HG03103 (cell line): Measurements from ENCODE around the gene CILP.
"Not testable (repeated sequence)": the region's sequence is repeated elsewhere in the genome, so short reads cannot be mapped to it uniquely, and the experiment has no call there.

Source experiments
- ATAC-seq: cut with Tn5 transposase; IDR thresholded peaks from one replicate; pipeline ENCODE4 v1.9.1; 2021; ENCODE audit warnings: low read depth; ENCODE audit not compliant: unreplicated experiment

CILP gene

DNA sequence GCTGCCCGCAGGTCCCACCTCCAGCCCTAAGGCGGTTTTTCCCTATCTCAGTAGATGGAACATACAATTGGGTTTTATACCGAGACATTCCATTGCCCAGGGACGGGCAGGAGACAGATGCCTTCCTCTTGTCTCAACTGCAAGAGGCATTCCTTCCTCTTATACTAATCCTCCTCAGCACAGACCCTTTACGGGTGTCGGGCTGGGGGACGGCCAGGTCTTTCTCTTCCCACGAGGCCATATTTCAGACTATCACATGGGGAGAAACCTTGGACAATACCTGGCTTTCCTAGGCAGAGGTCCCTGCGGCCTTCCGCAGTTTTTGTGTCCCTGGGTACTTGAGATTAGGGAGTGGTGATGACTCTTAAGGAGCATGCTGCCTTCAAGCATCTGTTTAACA is 15.6 kb upstream of the CILP start:
- ATAC-seq = not testable (repeated sequence)

DNA sequence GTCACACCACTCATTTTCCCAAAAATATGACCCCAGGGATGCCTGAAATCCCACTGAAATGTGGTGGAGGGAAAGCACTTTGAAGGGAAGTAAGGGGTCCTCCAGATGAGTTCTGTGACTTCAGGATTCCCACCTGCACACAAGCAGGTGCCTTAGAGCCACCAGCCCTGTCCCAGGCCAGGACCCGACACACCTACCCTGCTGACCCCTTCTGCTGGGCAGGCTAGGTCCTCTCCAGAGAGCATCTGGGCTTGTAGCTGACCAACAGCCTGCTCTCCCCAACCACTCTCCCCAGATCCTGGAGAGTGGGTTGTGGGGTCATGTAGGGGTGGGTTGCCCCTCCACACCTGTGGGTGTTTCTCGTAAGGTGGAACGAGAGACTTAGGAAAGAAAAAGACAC is 14.9 kb upstream of the CILP start:
- ATAC-seq = no peak

DNA sequence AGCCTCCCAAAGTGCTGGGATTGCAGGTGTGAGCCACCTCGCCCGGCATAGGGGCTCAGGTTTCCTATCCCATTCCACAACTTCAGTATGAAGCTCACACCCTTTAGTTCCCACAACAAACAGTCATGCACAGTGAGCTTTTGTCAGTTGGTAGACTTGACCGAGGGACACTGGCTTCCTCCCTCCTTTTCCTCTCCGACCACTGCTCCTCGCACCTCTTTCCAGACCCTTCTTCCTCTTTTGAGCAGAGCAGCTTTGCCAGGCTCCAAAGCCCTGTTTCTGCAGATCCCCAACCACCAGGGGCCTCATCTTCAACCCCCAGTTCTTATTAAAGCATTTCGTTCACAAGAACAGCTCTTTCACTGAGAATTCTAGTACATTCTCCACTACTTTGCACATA is 12.7 kb upstream of the CILP start:
- ATAC-seq = no peak

DNA sequence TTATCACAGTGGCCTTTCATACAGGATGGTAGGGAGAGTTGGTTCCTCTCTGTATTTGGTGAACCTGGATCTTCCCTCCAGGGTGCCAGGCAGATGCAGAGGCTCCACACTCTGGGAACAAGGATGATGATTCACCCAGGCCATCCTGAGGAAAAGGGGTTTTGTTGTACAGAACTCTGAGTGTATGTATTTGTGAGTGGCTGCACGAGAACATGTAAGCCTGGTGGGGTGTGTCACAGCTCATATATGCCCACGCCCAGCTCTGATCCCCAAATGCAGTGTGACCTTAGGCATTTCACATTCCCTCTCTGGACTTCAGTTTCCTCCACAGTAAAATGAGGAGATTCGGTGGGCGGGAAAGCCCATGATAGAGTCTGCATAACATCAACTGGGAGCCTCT is 11.6 kb upstream of the CILP start:
- no peak for ATAC-seq

DNA sequence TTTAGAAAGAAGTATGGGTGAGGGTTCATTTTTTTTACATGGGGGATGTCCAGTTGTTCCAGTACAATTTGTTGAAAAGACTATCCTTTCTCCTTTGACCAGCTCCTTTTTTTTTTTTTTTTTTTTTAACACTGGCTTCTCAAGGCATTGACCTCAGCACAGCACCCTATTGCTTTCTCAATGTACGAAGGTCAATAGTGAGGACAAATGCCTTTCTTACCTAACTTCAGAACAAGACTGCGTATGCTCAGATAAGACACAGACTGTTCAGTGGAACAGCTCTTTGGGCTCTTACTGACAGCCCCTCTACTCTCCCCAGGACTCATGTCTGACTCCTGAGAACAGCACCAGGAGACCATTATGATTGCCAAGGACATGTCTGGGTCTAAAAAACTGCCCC is 10.4 kb upstream of the CILP start:
- ATAC-seq = no peak

DNA sequence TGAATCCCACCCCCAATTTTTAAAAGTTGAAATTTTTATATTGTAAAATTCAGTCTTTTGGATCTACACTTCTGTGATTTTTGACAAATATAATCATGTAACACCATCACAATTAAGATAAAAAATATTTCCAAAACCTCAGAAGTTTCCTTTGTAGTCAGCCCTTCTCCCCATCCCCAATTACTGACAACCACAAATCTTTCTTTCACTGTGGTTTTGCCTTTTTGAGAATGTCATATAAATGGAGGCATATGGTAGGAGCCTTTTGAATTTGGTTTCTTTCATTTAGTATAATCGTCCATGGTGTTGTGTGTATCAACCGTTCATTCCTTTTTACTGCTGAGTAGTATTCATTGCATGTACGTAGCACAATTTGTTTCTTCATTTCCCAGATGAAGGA is 7.9 kb upstream of the CILP start:
- ATAC-seq = no peak

DNA sequence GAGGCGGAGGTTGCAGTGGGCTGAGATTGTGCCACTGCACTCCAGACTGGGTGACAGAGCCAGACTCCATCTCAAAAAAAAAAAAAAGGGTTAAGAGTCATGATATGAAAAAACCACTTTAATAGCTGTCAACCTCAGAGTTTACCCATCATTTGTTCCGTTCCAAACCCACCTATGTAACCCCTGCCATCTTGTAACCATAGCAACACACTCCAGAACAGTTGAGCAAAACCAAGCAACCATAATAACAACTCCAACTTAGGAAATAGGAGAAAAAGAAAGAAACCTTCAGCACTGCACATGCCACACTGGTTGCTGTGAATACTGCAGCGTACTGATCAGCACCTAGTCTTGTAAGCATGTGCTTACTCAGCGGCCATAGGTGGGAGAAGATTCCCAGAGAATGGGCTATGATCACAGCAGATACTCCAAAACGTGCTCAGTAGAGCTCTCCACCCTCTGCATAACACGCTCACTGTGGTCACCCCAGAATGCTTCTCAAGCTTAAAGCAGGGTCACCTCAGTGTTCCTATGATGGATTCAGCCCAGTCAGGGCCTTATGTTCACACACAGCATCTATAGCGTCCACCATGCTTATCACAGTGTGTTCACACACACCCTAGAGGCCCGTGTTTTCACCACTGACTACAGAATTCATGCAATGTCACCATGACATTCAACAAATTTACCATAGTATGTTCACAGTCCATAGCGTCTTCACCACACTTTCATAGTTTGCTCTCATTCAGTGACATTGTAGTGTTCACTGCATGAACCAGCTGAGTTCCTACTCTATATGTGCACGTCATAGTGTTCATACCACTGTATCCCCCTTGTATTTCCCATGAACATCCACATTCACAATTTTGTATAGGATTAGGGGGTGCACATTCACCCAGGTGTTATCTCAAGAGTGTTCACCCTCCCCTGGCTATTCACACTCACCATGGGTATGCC is 6.5 kb upstream of the CILP start:
- ATAC-seq = no peak

DNA sequence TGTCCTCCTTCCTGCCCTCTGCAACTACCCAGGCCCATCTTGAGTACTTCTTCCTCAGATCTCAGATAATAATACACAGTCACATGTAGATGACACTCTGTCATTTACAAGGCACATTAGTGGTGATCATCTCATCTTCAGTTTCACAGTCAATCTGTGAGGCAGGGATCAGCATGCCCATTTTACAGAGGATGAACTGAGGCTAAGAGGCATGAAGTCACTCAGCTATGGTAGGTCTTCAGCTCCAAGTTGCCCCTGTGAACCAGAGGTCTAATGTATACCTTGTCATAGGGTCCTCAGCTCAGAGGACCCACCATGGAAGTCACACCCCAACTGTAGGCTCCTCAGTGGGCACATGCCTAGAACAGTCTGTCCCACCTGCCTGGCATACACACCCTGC is 4.2 kb upstream of the CILP start:
- no peak for ATAC-seq

DNA sequence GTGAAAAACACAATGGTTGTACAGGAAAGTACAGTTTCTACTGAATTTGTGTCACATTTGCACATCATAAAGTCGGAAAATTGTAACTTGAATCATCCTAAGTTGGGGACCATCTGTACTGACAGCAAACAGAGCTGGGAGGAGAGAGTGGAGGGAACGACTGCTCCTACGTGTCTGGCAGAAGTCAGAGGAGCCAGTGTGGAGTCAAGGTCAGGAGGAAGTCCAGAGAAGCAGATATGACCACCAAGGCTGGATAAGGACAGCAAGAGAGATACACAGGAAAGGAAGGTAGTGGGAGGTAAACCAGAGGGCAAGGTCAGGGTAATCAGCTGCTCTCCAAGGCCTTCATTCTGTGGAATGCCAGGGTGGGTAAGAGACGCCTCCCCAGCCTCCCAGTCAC is 2.7 kb upstream of the CILP start:
- ATAC-seq = no peak

DNA sequence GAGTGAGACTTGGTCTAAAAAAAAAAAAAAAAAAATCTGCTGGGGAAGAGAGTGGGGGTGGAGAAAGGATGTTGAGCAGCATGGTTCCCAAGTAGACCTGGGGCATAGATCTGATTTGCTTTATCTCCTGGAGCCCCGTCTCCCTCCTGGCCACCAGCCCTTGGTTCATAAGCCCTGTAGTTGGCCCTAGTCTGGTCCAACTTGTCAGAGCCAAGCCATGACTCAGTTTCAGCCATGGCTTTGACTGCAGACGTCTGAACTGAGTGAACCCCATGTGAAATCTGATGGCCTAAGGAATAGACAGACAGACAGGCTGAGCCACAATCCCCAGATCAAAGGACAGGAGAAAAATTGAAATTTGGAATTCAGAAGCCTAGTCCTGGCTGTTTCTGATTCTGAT is 2.0 kb upstream of the CILP start:
- no peak for ATAC-seq

DNA sequence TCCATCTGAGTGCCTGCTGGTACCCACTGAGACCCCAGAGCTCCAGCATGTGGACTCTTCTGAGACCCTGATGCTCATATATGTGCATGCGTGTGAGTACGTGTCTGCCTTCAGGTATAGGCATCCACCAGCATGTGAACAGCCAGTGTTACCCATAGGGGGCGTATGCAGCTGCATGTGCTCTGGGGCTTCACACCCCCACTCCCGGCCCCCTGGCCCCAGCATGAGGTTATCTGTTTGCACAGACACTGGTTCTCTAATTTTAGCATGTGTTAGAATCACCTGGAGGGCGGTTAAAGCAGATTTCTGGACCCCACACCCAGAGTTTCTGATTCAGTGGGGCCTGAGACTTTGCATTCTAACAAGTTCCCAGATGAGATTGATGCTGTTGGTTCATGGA is 824 bp upstream of the CILP start:
- no peak for ATAC-seq

DNA sequence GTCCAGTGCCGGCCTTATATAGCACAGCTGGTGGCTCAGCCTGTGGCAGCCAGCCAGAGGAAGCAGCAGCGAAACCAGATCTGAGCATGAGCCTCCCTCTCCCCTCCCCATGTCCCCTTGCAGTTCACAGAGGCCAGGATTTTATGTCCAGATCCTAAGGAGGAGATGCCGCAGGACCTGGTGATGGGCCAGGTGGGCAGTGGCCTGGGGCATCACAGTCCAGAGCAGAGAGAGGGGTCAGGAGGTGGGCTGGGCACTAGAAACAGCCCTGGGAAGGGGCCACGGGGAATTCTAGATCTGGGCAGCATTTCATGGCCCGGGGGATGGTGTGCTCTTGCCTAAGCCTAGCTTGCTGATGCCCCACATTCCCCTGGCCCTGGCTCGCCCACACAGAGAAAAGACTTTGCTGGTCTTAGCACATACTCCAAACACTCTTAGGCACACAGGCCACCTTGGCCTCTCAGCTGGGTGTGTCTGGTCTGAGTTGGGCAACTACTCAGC is 259 bp upstream of the CILP start:
- no peak for ATAC-seq

DNA sequence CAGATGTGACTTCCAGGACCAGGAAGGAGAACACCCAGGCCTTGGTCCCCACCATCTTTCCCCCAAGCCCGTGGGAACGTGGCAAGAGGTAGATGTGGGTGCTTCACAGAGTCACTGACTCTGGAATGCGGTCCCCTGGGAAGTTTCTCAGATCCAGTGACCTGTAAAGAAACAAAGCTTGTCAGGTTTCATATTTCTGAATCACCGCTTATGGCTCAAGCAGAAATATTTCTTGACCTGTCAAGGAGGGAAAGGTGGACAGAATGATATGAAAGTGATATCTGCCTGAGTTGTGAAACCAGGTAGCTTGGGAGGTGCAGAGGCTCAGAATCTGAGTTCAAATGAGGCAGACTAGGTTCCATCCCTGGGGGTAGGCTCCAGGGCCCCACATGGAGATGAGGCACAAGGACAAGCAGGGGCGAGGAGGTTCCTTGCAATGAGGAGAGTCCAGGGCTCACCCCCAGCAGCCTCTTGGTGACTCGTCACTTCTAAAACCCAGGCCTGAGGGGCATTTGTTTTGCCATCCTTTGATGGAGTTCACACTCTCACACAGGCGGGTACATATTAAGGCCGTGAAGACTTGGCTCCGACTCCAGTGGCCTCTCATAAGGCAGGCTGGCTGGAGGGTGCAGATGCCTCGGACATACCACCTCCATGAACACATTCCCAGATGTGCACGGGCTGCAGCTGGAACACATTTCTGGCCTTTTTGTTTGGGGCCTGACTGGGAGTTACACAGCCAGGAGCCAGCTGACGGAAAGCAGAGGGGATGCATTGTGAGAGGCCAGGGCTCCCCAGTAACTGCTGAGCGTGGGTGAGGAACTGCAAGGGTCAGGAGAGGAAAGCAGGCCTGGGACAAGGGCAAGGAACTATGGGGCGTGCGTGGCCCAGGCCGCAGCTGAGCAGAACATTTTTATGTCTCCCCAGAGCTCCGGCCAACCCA is 1.3 kb downstream of the CILP start:
- no peak for ATAC-seq

DNA sequence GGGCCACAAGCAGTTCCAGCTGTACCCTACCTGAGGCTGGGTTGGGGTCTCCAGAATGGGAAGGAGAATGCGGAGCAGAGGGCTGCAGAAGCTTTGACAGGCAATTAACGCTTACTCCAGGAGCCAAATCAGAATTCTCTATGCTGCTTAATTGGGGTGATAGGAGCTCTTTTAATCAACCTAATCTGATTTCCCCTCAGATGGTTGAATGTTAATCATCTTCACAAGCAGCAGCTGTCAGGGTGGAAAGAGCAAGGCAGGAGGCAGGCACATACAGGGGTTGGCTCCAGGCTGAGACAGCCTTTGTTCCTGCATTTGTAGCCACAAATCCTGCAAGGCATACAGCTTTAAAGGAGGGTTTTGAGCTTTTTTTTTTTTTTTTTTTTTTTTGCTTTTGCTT is 2.6 kb downstream of the CILP start:
- no peak for ATAC-seq

DNA sequence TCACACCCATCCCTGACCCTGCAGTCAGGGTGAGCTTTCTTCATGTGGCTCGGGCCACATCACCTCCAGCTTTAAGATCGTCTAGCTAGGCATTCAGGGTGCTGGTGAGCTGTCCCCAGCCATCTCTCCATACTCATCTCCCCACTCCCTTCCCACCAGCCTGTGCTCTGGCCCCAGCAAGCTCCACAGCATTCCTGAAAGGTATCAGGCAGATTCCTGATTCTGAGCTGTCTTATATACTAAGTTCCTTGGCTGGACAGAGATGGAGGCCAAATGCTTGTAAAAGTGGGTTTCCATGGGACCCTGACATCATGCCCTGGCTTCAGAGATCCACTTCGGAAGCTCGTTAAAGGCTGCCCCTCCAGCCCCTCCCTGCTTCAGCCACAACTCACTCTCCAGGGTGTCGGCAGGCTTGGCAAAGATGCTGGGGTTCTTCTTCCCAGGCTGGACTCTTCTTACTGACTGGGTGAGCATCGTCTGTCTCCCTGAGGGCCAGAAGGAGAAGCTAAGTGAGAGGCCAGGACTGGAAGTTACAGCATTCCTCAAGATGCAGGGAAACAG is 3.9 kb downstream of the CILP start:
- ATAC-seq = no peak

DNA sequence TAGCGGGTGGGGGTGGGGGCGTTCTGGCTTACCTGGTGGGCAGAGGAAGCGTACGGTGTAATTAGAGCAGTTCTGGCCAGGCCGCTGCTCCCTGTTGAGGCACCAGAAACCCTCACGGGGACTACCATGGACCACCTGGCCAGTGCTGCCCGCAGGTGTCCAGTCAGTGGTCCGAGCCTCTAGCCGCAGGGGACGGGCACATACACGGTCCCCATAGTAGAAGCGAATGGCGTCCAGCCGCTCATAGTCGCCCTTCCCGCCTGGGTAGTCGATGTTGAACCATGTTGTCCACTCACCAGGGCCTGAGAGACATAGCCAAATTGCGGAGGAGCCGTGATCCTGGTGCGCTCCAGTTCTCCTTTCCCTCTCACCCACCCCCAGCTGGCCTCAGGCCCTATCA is 4.5 kb downstream of the CILP start:
- ATAC-seq = no peak

DNA sequence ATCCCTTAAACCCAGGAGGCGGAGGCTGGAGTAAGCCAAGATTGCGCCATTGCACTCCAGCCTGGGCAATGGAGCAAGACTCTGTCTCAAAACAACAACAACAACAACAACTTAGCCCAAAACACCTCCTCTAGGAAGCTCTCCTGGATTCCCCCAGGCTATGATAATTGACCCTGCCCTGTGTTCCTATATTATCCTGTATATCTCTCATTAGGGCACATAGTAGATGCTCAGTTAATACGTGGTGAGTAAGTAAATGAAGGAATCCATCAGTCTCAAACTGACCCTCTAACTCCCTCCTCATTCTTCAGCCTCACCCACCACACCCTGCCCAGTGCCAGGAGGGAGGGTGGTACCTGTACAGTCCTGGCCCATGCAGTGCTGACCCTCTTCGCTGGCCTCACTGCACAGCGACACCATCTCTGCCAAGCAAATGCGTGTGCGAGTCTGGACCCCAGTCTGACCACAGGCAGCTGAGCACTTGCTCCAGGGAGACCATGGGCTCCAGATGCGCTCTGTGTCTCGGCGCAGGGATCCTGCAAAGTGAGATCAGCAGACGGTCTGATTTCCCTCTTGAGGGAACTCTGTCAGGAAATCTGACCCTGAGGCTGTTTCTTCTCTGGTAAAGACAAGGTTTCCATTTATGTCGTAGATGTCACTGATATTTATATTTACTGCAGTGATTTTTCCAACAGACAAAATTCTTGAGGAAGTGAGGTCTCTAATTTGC is 6.2 kb downstream of the CILP start:
- no peak for ATAC-seq

DNA sequence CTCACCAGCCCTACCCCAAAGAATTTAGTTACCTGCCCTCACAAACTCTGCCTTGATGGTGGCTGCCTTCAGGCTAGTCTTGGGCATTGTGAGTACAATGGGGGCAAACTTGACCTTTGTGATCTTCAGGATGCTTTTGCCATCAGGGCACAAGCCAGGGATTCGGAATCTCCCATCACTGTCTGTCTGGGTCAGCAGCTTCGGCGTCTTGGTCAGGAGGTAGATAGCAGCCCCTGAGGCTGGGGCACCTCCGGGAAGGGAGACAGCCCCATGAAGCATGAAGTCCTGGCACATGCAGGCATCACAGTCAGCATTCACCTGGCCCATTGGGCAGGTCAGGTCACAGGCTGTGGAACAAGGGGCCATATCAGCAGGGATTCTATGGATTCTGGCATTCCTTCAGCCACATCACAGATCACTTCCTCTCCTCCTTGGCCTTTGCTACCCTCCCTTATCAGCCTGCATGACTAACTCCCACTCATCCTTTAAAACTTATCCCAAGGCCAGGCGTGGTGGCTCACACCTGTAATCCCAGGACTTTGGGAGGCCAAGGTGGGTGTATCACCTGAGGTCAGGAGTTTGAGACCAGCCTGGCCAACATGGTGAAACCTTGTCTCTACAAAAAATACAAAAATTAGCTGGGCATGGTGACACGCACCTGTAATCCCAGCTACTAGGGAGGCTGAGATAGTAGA is 6.9 kb downstream of the CILP start:
- ATAC-seq = no peak

DNA sequence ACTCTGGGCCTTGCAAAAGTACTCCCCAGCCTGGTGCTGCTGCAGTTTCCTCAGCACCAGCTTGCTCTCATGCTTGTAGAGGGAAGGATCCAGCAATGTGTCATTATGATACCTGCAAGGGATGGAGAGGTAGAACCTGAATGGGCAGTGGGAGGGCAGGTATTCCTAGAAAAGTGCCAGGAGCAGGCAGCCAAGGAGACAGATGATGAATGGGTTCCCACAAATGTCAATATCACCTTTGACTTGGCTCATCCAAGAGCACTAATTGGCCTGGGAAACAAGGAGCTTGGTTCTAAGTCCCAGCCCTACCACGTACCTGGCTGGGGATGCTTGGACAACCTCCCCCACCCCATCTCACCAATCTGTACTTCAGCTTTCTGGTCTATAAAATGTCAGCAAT is 9.4 kb downstream of the CILP start:
- no peak for ATAC-seq

DNA sequence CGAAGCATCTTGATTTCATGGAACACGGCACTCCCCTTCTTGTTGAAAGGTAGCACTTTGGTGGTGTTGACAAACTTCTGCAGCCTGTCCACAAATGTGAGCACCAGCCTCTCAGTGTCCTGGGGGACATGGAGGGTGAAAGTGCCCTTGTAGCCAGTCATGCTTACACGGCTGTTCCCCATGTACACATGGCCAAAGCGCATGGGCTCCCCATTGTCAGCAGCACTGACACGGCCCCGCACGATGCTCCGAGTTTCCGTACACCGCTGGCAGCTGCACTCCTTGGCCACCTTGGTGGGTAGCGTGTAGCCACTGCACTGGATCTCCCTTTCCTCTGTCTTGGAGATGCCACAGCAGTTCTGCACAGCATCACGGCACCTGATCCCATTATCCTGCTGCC is 12.7 kb downstream of the CILP start:
- no peak for ATAC-seq
